Measurements from ENCODE around the gene NOM1. TPM values are rescaled to one million over a fixed set of nuclear protein-coding genes. Genes with fewer than 3 reads are reported as not detected.
A peak's percentile ranks its signal among the peaks of the same experiment; 100 is the strongest.

NOM1 gene
- polyA plus RNA-seq, 1 donor = 21.2 TPM

DNA sequence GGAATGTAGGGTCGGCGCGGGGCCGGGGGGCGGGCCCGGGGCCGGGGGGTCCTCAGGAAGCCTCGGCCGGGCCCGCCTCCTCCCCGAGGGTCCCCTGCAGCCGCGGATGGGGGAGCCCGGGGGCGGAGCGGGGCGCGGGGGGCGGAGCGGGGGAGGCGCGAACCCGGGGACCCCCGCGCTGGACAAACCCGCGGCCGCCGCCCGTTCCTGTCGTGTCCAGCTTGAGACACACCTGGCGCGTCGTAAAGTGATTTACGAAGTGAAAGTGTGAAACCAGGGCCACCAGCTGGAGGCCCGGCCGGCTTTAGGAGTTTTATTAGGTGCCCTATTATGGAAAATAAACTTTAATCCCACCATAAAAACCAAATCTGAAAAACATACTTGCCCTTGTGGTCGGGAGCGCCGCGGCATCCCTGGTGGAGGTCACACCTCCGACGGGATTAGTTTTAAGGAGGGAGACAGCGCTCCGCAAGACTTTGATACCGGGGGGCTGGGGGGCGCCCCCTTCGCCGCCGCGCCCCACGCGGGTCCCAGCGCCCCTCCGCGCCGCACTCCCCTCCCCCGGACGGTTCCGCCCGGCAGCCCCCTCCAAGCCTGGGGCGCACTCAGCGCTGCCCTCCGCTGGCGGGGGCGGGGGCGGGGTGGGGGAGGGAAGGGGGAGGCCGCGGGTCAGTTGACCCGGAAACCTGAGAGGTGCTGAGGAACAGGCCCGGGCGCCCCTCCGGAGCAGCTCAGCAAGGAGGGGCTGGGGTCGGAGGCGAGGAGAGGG, 50.6 kb downstream of the NOM1 start:
- Histone ChIP-seq H3K36me3 (ENCODE audit: control insufficient read depth, insufficient read depth, low read length) (peaks cover 10% of the 10 kb centered on the region), H3K4me1 (ENCODE audit: control insufficient read depth, insufficient read depth, low read length) (peaks cover 31% of the 10 kb centered on the region), H3K4me3 (ENCODE audit: low read length) (peak overlapping the region; percentile 45), H3K27me3 (ENCODE audit: control insufficient read depth, insufficient read depth, low read length) (peaks cover 62% of the 10 kb centered on the region), H3K9me3 (ENCODE audit: control insufficient read depth, low read depth, low read length) (peaks cover 15% of the 10 kb centered on the region), H3K27ac (ENCODE audit: low read length) (no peak overlapping the region)
- 0% methylated on average over 2 of the region's 75 CpGs for WGBS (ENCODE audit: insufficient coverage, low lambda C conversion rate)
- DNase-seq = peak in 1 of 2 donors; percentile 66

DNA sequence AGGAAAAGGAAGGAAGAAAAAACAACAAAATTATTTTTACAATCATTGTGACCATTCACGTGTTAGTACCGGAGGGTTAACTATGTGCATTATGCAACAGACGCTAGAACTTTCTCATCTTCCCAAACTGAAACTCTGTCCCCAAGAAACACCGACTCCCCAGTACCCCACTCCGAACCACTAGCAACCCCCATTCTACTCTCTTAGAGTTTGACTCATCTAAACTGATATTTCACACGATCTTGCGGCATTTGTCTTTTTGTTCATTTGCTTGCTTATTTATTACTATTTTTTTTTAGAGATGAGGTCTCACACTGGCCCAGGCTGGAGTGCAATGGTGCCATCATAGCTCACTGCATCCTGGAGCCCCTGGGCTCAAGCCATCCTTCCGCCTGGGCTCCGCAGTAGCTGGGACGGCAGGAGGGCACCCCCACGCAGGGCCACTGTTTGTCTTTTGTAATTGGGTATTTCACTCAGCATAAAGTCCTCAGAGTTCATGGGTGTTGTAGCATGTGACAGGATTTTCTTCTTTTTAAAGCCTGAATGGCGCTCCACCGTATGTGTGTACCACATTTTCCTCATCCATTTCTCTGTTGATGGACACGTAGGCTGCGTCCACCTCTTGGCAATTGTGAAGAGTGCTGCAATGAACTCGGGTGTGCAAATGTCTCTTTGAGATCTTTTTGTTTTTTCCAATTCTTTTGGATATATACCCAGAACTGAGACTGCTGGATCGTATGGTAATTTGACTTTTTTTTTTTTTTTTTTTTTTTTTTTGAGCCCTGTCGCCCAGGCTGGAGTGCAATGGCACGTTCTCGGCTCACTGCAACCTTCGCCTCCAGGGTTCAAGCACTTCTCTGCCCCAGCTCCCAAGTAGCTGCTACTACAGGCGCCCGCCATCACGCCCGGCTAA, 51.5 kb downstream of the NOM1 start:
- peaks cover 35% of the 10 kb centered on the region for H3K4me1 ChIP-seq (ENCODE audit: control insufficient read depth, insufficient read depth, low read length)
- peaks cover 66% of the 10 kb centered on the region for H3K27me3 ChIP-seq (ENCODE audit: control insufficient read depth, insufficient read depth, low read length)
- WGBS (ENCODE audit: insufficient coverage, low lambda C conversion rate) = 50% methylated on average over 7 of the region's 25 CpGs

DNA sequence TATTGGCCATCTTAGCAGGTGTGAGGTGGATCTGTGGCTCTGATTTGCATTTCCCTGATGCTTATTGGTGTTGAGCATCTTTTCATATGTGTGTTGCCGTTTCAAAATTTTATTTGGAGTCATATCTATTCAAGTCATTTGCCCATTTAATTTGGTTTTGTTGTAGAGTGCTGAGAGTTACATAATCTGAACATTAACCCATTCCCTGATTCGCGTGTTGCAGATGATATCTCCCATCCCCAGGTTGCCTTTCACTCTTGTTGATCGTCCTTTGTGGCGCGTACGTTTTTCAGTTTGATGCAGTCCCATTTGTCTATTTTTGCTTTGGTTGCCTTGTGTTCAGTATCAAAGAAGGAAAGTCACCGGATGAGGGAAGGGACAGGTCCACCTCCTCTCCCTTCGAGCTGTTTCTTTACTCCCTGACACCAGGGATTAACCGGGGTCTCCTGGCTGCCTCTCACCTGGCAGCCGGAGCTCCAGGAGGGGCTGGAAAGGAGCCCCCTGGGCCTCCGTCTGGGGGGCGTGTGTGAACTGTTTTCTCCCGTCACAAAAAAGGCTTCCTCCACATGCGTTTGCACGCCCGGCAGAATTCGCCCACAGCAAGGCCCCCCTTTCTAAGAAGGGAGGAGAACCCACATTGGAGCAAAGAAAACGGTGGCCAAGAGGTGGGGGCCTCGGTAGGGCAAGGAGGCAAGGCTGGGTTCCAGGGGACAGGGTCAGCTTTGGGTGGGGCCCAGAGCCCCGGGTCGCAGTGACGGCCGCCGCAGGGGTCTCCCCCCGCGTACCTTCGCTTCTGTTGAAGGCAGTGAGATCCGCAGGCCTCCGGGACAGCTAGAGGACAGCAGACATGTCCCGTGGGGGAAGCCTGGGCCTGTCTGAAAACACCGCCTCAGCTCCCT, 52.7 kb downstream of the NOM1 start:
- H3K9me3 ChIP-seq (ENCODE audit: control insufficient read depth, low read depth, low read length) = peaks cover 28% of the 10 kb centered on the region
- H3K4me1 ChIP-seq (ENCODE audit: control insufficient read depth, insufficient read depth, low read length) = peaks cover 47% of the 10 kb centered on the region
- peak in 1 of 2 donors; percentile 12 for DNase-seq
- H3K36me3 ChIP-seq (ENCODE audit: control insufficient read depth, insufficient read depth, low read length) = peaks cover 17% of the 10 kb centered on the region
- H3K27me3 ChIP-seq (ENCODE audit: control insufficient read depth, insufficient read depth, low read length) = peaks cover 78% of the 10 kb centered on the region
- H3K27ac ChIP-seq (ENCODE audit: low read length) = no peak overlapping the region
- no peak overlapping the region for H3K4me3 ChIP-seq (ENCODE audit: low read length)
- 80% methylated on average over 1 of the region's 32 CpGs for WGBS (ENCODE audit: insufficient coverage, low lambda C conversion rate)

More for the DNA sequence above, 51.5 kb downstream of the NOM1 start:
- Histone ChIP-seq H3K36me3 (ENCODE audit: control insufficient read depth, insufficient read depth, low read length) (peaks cover 14% of the 10 kb centered on the region), H3K9me3 (ENCODE audit: control insufficient read depth, low read depth, low read length) (peaks cover 22% of the 10 kb centered on the region), H3K27ac (ENCODE audit: low read length) (no peak overlapping the region), H3K4me3 (ENCODE audit: low read length) (peak overlapping the region; percentile 24)
- peak in 1 of 2 donors; percentile 45 for DNase-seq

DNA sequence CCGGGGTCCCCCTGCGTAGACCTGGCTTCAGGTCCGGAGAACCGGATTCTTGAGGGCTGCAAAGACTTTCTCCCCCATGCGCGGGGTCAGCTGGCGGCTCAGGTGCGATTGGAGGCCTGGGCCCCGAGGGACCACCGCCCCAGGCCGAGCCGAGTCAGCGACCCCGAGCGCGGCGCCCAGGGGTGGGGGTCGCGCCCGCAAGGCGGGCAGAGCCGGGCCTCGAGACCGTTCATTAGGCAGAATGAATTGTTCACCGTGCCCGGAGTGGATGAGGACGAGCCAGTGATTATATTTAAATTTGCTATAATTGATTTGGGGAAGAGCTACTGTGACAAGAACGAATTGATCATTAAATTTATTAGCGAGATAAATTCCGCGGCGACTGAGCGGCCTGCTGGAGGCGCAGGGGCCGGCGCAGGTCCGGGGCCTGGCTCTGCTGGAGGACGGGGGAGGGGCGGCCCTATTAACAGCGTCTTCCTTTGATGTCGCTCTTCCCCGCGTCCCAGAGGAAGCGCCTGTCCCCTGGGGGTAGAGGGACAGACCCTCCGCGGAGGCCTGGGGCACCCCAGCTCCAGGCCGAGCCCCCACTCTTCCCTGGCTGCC, 53.4 kb downstream of the NOM1 start:
- Histone ChIP-seq H3K27ac (ENCODE audit: low read length) (peak overlapping the region; percentile 86), H3K27me3 (ENCODE audit: control insufficient read depth, insufficient read depth, low read length) (peaks cover 81% of the 10 kb centered on the region), H3K4me3 (ENCODE audit: low read length) (peak overlapping the region; percentile 23), H3K9me3 (ENCODE audit: control insufficient read depth, low read depth, low read length) (peaks cover 28% of the 10 kb centered on the region), H3K4me1 (ENCODE audit: control insufficient read depth, insufficient read depth, low read length) (peaks cover 52% of the 10 kb centered on the region), H3K36me3 (ENCODE audit: control insufficient read depth, insufficient read depth, low read length) (peaks cover 17% of the 10 kb centered on the region)
- no CpG with 5 or more reads among the region's 47 CpGs for WGBS (ENCODE audit: insufficient coverage, low lambda C conversion rate)
- peak in 1 of 2 donors; percentile 65 for DNase-seq

DNA sequence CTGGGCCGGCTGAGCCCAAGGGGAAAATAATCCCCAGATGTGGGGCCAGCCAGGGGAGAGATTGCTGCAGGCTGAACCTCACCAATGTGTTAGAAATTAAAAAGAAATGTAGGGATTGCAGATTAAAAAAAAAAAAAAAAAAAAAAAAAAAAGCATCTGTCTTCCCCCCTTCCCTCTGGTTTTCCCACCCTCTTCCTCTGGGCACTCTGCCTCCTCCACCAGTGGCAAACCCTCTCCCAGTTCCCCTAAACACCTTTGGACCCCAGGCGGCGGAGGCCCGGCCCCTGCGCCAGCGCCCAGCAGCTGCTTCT, 53.9 kb downstream of the NOM1 start:
- peak overlapping the region; percentile 23 for H3K4me3 ChIP-seq (ENCODE audit: low read length)
- peaks cover 86% of the 10 kb centered on the region for H3K27me3 ChIP-seq (ENCODE audit: control insufficient read depth, insufficient read depth, low read length)
- H3K4me1 ChIP-seq (ENCODE audit: control insufficient read depth, insufficient read depth, low read length) = peaks cover 52% of the 10 kb centered on the region
- DNase-seq = no peak
- H3K36me3 ChIP-seq (ENCODE audit: control insufficient read depth, insufficient read depth, low read length) = peaks cover 17% of the 10 kb centered on the region
- no CpG with 5 or more reads among the region's 6 CpGs for WGBS (ENCODE audit: insufficient coverage, low lambda C conversion rate)
- peaks cover 28% of the 10 kb centered on the region for H3K9me3 ChIP-seq (ENCODE audit: control insufficient read depth, low read depth, low read length)
- peak overlapping the region; percentile 86 for H3K27ac ChIP-seq (ENCODE audit: low read length)

- WGBS (ENCODE audit: insufficient coverage, low lambda C conversion rate) = 0% methylated on average over 3 of the region's 60 CpGs
- Histone ChIP-seq H3K9me3 (ENCODE audit: control insufficient read depth, low read depth, low read length) (peaks cover 28% of the 10 kb centered on the region), H3K4me1 (ENCODE audit: control insufficient read depth, insufficient read depth, low read length) (peaks cover 50% of the 10 kb centered on the region), H3K27me3 (ENCODE audit: control insufficient read depth, insufficient read depth, low read length) (peaks cover 84% of the 10 kb centered on the region), H3K36me3 (ENCODE audit: control insufficient read depth, insufficient read depth, low read length) (peaks cover 17% of the 10 kb centered on the region), H3K4me3 (ENCODE audit: low read length) (no peak overlapping the region), H3K27ac (ENCODE audit: low read length) (peak overlapping the region; percentile 86)
- peak; percentile 86 to 96 for DNase-seq
Measured at GRCh38 chr7:157003756-157004520, 54.4 kb downstream of the NOM1 start.

DNA sequence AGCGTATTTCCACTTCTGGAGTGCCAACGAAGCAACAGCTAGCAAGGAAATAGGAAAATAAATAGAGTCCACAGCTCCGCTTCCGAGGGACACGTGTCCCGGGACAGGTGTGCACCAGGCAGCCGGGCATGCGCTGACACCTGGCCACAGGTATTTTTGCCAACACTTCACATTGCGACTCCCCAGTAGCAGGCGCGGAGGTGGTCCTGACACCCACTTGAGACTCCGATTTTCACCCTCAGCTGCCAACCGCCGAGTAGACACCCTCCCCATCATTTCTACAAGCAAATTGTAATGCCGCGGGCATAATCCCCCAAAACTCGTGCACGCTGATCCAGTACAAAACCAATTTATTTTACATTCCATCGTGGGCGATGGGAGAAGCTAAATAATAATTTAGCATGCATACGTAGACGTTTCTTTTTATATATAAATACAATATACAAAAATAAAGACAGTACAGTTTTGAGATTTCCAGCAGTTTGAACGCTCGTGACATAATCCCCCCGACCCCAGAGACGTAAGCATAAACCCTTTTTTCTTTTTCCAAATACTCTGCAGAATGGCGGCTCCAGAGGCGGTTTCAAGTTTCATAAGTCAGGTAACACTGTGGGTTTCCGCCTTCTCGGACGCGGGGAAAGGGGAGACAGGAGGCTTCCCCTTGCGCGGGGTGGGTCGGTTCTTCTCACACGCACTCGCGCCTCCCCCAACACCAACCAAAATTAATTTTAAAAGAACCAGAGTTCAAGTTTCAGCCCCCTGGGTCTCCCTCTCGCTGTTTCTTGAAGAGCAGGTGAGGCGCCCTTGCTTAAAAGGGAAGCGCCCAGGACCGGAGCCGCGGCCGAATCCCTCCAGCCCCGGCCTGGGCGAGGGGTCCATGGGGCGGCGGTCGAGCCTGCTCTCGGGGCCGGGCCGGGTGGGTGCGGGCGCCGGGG, 55.3 kb downstream of the NOM1 start:
- 82% methylated on average over 2 of the region's 56 CpGs for WGBS (ENCODE audit: insufficient coverage, low lambda C conversion rate)
- H3K4me3 ChIP-seq (ENCODE audit: low read length) = no peak overlapping the region
- peaks cover 84% of the 10 kb centered on the region for H3K27me3 ChIP-seq (ENCODE audit: control insufficient read depth, insufficient read depth, low read length)
- peaks cover 45% of the 10 kb centered on the region for H3K4me1 ChIP-seq (ENCODE audit: control insufficient read depth, insufficient read depth, low read length)
- no peak for DNase-seq
- peaks cover 28% of the 10 kb centered on the region for H3K9me3 ChIP-seq (ENCODE audit: control insufficient read depth, low read depth, low read length)
- H3K36me3 ChIP-seq (ENCODE audit: control insufficient read depth, insufficient read depth, low read length) = peaks cover 17% of the 10 kb centered on the region
- no peak overlapping the region for H3K27ac ChIP-seq (ENCODE audit: low read length)

DNA sequence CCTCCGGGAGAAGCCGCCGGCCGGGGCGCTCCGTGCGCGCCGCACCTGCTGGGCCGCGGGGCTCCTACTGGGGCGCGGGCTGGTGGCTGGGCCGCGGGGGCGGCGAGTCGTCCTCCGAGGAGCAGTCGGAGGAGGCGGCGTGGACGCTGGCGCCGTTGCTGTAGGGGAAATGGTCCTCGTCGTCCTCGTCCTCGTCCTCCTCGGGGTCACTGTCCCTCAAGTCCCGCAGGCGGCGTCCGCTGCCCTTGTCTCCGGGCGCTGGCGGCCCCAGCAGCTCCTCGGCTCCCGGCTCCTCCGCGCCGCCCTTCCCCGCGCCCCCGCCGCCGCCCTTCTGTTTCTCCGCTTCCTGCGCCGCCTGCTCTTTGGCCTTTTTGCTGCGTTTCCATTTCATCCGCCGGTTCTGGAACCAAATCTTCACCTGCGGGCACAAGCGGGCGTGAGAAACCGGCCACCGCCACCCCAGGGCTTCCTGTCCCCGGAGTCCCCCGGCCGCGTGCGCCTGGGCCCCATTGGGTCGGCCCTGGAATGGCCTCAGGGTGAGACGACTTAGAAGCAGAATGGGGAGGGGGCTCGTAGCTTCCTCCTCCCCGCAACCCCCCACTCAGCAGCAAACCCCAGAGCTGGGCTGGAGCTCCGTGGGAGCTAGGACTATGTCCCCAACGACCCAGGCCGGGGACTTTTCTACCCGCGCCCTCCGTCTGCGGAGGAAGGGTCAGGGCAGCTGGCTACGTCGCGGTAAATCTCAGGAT, 56.1 kb downstream of the NOM1 start:
- no CpG with 5 or more reads among the region's 77 CpGs for WGBS (ENCODE audit: insufficient coverage, low lambda C conversion rate)
- Histone ChIP-seq H3K27me3 (ENCODE audit: control insufficient read depth, insufficient read depth, low read length) (peaks cover 81% of the 10 kb centered on the region), H3K27ac (ENCODE audit: low read length) (peak overlapping the region; percentile 91), H3K36me3 (ENCODE audit: control insufficient read depth, insufficient read depth, low read length) (peaks cover 17% of the 10 kb centered on the region), H3K4me1 (ENCODE audit: control insufficient read depth, insufficient read depth, low read length) (peaks cover 45% of the 10 kb centered on the region), H3K4me3 (ENCODE audit: low read length) (no peak overlapping the region), H3K9me3 (ENCODE audit: control insufficient read depth, low read depth, low read length) (peaks cover 28% of the 10 kb centered on the region)
- no peak for DNase-seq

All from large intestine (tissue), 3 donors.